ENCODE data around the gene QSER1.

DNA sequence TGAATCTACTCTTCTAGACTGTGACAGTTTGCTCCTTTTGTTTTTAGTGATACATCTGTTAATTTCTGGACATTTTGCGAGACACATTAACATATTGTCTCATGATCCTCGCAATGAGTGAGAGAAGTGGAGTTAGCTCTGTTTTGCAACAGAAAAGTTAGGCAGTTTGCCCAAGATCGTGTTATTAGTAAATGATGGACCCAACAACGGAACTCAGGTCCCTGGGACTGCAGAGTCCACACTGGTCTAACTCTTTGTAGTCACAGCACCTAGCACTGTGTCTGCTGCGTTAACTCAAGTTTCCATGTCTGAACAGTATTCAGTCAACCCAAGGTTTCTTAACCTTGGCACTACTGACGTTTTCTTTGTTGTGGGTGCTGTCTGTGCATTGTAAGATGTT, 126.2 kb downstream of the QSER1 start:
- TF ChIP-seq, protein P1, sequence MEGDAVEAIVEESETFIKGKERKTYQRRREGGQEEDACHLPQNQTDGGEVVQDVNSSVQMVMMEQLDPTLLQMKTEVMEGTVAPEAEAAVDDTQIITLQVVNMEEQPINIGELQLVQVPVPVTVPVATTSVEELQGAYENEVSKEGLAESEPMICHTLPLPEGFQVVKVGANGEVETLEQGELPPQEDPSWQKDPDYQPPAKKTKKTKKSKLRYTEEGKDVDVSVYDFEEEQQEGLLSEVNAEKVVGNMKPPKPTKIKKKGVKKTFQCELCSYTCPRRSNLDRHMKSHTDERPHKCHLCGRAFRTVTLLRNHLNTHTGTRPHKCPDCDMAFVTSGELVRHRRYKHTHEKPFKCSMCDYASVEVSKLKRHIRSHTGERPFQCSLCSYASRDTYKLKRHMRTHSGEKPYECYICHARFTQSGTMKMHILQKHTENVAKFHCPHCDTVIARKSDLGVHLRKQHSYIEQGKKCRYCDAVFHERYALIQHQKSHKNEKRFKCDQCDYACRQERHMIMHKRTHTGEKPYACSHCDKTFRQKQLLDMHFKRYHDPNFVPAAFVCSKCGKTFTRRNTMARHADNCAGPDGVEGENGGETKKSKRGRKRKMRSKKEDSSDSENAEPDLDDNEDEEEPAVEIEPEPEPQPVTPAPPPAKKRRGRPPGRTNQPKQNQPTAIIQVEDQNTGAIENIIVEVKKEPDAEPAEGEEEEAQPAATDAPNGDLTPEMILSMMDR (IDR thresholded peaks at IDR 0.05; ENCODE audit: poor library complexity), result no peak
- TF ChIP-seq EZH2phosphoT487 (IDR thresholded peaks at IDR 0.05; ENCODE audit: low read depth, severe bottlenecking, unreplicated experiment), result no peak
